Measurements from ENCODE around the gene FGF23.

FGF23 gene

DNA sequence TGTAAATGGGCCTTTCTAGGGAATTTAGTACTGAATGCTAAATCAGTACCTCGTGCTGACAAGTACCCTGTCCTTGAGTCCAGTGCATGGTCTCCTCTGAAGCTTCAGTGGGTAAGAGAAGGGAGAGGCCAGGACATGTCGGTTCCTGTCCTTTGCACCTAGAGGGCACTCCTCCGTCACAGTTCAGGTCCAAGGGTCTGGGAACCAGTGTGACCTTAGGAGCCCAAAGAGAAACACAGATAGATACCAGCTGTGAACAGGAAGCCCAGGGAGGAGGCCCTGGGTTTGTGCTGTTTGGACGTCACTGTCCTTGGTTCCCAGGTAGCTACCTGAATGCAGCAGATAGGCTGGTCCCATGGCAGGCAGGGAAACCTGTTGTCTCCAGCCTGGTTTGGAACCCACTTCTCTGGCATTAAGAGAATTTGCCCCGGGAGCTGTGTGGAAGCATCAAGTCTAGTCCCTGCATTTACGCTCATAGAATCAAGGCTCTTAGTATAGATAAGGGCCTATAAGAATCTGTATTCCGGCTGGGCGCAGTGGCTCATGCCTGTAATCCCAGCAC lies 3.9 kb upstream of the FGF23 start:
- DNase-seq (ENCODE audit: low read depth, low spot score), result no peak

DNA sequence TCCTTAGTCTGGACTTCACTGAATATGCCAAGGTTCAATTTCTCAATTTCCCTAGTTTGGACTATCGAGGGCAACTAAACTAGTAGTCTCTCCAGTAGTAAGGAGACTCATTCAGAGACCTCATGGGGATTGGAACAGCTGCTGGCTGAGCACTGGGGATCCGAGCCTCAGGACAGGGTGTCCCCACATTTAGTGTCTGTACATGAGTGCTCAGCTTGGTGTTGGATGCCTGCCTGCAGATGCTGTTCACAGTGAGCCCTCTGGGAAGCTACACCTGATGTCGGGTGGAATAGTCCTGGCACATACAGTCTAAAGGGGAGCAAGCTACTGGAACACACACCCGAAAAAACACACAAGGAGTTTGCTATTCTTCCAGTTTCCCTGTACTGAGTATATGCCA lies 820 bp upstream of the FGF23 start:
- no peak for DNase-seq (ENCODE audit: low read depth, low spot score)

DNA sequence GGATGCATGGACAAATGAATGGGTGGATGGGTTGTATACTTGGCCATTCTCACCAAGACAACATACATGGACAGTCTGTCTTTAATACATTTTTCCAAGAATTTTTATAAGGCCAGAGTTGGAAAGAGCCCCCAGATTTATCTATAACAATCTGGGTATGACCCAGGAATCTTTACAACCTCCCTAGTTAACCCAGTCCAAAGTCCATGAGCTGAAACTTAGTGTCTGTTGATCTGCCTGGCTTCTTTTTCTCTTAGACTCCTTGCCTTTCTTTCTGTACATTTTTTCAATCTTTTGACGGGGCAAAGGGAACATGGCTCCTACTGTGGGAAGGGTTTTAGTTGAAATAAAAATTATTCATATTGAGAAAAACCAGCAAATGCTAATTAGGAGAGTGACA lies 740 bp downstream of the FGF23 start:
- no peak for DNase-seq (ENCODE audit: low read depth, low spot score)

DNA sequence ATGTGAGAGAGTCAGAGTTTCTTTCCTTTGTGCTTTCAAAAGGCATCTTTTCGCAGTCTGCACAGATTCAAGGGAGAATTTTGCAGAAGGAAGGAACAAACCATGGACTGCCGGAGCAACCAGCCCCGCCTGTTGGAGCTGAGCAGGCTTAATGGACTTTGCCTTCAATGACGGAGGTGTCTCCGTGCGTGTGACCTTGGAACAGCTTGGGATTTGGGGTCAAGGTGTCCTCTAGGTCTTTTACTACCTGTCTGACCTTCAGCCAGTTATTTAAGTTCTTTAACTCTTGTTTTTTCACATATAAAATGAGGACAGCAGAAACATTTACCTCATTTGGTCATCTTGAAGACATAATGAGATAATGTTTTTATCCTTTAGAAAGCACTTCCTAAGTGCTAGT lies 4.1 kb downstream of the FGF23 start:
- DNase-seq (ENCODE audit: low read depth, low spot score), result no peak

DNA sequence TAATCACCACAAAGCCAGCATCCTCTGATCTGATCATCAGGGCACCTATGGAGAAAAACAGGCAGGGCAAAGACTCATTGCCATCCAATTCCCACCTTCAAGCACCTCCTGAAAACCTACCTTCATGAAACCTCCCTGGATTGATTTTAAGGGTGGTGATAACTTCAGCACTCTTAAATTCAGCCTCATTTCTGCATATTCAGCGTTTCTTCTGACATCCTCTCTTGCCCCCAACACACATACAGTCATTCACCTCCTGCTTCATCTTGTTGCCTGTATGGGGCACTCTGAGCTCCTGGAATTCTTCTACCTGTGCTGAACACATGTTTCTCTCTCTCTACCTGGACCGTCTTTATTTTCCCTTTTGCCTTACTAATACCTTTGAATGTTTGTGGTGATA lies 6.9 kb downstream of the FGF23 start:
- DNase-seq (ENCODE audit: low read depth, low spot score), result no peak

DNA sequence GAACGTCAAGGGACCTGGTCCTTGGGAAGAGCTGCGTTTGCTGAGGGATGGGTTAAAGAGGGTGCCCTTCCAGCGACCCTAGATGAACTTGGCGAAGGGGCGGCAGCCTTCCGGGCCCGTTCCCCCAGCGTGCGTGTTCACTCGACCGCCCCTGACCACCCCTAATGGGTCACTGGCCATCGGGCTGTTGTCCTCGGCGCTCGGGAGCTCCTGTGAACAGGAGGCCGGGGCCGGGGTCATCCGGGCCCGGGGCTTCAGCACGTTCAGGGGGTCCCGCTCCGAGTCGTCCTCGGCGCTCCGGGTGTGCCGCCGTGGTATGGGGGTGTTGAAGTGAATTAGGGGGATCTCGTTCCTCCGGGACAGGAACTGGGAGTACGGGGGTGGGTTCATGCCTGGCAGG lies 9.2 kb downstream of the FGF23 start:
- no peak for DNase-seq (ENCODE audit: low read depth, low spot score)

DNA sequence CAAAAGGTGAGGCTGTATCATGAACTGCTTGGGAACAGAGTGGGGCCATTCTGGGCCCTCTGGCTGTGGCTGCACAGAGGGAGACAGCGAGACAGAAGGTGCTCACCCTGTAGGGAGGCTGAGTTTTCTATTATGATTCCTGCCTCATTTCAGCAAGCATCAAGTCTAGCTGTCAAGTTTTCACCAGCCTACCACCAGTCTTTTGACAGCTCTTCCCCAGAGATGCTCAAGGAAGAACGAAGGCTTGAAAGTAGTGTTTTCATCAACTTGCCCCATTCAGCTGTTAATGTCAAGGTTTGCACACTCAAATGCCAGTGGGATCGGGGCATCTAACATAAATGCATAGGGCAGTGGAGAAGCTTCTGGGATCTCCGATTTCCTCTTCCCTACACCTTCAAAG lies 10.0 kb downstream of the FGF23 start:
- no peak for DNase-seq (ENCODE audit: low read depth, low spot score)

DNA sequence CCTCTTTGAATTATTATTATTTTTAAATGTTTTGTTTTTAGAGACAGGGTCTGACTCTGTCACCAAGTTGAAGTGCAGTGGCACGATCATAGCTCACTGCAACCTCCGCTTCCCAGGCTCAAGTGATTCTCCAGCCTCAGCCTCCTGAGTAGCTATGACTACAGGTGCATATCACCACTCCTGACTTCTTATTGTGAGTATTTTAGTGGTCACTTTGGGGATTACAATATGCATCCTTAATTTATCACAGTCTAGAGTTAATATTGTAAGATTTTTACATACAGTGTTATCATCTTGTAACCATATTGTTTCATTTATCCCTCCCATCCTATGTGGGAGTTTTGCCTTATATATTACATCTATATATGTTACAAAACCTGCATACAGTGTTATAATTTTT lies 13.4 kb downstream of the FGF23 start:
- DNase-seq (ENCODE audit: low read depth, low spot score), result no peak

DNA sequence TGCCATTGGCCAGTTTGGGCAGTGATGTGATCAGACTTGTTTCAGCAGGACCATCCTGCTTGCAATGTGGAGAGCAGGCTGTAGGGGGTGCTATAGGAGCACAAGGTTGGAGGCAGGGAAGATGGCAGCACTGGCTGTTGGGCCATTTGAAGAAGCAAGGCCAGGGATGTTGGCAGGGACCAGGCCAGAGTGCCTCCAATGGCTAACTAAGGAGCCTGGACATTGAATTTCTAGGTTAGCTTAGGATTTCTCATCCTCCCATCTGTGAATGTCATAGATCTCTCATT lies 23.5 kb downstream of the FGF23 start:
- DNase-seq (ENCODE audit: low read depth, low spot score), result no peak

DNA sequence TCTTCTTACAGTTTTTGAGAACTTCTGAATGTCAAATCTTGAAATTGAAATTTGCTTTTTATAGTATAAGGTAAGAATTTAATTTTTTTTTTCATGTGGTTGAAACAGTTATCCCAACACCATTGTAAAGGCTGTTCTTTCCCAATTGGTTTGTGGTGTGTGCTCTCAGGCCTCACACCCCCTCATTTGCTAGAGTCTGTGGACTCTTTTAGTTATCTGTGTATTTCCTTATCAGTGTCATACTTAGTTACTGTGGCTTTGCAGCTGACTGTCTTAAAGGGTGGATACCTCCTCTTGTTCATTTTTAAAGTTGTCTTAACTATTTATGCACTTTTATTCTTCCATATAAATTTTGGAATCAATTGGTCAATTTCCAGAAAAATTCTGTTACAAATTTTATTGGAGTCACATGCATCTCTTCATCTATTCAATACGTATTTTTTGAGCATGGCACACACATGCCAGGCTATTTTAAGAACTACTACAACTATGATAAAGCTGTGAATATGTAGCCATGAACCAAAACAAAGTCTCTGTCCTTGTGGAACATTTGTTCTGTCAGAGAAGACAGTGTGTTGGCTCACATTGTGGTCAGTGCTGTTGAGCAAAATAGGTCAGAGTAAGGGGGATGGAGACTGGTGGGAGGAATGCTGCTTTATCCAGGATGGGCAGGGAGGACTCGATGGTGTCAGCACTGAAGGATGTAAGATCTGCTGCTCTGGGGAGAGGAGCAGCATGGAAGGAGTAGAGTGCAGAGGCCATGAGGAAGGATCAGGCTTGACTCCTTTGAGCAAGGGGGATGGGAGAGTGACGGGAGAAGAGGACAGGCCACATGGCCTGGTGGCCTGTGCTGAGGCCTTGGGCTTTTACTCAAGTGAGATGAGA lies 24.1 kb downstream of the FGF23 start:
- DNase-seq (ENCODE audit: low read depth, low spot score), result no peak

DNA sequence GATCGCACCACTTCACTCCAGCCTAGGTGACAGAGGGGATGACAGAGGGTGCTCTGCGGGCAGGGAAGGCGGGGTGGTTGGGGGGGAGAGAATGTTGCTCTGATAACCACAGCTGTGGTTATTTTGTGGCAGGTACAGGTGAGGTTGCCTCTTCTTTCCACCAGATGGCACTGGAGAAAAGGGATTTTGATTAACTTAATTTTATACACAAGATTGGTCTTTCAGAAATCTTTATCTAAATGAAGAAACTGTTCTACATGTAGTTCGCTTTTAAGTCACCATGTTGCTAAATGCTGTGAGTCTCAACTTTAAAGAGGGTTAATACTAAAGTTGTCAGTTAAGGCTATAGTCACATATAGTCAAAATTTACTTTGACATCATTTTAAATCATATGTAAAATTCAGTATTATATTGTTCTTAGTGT lies 25.7 kb downstream of the FGF23 start:
- no peak for DNase-seq (ENCODE audit: low read depth, low spot score)

DNA sequence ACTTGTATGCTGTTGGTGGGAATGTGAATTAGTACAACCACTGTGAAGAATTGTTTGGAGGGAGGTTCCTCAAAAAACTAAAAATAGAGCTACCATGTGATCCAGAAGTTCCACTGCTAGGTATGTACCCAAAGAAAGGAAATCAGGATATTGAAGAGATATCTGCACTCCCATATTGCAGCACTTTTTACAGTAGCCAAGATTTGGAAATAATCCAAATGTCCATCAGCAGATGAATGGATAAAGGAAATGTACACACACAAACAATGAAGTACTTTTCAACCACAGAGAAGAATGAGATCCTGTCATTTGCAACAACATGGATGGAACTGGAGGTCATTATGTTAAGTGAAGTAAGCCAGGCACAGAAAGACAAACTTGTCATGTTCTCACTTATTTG lies 32.6 kb downstream of the FGF23 start:
- DNase-seq (ENCODE audit: low read depth, low spot score), result no peak

DNA sequence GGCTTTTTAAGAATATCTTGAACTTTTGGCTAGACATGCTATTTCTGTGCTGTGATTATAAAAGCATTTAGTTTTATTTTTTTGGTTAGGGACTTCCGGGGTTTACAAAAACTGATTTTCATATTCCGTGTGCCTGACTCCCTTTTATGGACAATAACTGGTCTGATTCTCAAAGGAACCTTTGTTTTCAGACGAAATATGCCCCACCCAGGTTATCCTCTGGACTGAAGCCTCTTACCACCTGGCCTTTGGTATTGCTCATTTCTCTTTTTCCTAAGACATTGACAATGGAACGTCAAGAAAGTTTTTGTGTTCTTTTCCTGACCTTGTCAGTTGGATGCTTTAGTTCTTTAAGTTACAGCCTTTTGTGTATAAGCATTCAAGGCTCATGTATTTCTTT lies 47.7 kb downstream of the FGF23 start:
- DNase-seq (ENCODE audit: low read depth, low spot score), result no peak

DNA sequence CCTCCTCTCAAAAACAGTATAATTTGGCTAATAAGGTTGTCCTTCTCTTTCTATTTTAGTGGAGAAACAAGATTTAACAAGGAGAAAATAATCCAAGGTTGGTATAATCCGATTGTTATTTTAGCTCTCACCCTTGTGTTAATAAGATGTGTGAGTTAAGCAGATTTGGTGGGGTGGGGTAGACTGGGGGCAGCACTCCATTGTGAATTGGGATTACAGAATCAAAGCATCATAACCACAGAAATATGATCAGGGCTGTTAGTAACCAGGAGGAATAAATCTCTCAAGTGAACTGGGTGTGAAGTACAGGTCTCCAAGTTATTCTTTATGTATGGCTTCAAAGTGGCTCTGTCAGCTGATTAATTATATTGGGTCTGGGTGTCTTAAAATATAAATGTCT lies 48.3 kb downstream of the FGF23 start:
- DNase-seq (ENCODE audit: low read depth, low spot score), result no peak

DNA sequence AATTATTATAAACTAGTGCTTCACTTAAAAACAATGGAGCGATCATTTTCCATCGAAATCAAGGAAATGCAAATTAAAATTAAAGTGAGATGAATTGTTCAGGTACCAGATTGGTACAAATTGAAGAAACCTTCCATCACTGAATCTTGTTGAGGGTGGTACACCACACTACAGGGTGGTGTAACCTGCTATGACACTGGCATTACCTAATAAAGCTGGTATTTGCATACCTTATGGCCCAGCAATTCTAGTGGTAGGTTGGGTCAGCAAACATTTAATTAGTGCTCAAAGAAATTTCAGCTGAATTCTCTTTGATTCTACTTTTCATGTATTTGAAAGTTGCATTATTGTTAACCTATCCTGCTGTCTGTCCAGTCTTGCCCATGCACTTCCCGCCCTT lies 49.3 kb downstream of the FGF23 start:
- no peak for DNase-seq (ENCODE audit: low read depth, low spot score)

DNA sequence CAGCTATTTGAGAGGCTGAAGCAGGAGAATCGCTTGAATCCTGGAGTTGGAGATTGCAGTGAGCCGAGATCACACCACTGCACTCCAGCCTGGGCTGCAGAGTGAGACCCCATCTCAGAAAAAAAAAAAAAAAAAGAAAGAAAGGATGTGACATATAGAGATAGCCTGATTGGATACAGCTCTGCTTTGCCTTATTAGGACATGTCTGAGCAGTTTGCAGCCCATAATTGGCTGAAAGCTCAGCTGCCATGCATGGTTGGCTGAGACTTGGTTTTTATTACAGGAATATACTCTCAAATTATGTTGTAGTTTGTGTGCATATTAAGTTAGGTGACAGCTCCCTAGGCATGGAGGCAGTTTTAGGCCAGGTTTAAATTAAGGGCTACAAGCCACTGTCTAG lies 52.2 kb downstream of the FGF23 start:
- DNase-seq (ENCODE audit: low read depth, low spot score), result no peak

DNA sequence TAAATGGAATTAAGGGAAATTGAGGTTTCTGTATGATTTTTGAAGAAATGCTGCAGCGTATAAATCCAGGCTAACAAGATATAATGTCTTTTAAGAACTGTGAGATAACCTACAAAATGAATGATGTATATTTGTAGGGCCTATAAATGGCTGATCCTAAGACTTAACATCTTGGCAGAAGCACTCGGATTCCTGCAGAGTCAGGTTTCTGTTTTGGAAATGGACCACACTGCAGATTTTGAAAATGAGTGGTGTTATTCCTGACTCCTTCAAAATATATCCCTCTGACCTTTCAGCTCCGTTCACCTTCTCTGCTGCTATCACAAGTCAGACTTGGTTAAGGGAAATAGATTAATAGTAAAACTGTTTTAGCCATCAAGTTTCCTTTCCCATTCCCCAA lies 53.5 kb downstream of the FGF23 start:
- no peak for DNase-seq (ENCODE audit: low read depth, low spot score)

DNA sequence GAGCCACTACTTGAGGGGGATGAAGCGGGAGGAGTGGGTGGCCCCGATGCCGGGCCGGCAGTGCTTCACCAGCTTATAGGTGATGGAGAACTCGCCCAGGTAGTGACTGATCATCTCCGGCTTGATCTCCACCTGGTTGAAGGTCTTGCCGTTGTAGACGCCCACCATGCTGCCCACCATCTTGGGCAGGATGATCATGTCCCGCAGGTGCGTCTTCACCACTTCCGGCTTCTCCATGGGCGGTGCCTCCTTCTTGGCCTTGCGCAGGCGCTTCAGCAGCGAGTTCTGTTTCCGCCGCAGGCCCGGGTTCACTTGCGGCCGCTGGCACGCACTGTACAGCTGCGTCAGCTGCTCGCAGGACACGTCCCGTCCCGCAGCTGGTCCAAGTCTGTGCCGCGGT lies 55.1 kb downstream of the FGF23 start:
- no peak for DNase-seq (ENCODE audit: low read depth, low spot score)

DNA sequence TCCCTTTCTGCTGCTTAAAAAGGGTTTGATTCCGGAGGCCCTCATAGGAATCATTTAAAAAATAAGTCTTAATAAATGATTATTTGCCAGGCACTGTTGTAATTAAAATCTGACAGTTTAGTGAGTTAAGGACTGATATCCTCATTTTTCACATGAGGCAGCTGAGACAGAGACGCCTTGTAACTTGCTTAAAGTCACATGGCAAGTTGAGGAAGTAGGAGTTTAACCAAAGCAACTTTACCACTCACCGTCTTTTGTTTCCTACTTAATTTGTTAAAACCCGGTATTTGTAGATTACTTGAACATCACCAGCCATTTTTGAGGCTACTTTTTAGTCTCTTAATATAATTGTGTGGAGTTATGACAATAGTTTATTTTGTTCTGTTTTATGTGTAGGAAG lies 56.1 kb downstream of the FGF23 start:
- no peak for DNase-seq (ENCODE audit: low read depth, low spot score)

DNA sequence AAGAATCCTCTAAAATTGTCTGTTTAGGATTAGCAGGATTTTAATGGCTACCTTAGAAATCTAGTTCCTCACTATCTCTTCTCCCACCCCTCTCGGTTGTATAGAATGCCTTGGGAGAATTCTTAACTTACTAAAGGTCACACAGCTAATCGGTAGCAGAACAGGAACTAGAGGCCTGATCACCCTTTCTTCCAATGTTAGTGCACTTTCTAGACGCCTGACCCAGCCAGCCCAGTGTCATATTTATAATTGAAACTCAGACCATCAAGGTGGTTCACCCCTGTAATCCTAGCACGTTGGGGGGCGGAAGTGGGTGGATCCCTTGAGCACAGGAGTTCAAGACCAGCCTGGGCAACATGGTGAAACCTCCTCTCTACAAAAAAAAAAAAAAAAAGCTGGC lies 56.8 kb downstream of the FGF23 start:
- no peak for DNase-seq (ENCODE audit: low read depth, low spot score)

DNA sequence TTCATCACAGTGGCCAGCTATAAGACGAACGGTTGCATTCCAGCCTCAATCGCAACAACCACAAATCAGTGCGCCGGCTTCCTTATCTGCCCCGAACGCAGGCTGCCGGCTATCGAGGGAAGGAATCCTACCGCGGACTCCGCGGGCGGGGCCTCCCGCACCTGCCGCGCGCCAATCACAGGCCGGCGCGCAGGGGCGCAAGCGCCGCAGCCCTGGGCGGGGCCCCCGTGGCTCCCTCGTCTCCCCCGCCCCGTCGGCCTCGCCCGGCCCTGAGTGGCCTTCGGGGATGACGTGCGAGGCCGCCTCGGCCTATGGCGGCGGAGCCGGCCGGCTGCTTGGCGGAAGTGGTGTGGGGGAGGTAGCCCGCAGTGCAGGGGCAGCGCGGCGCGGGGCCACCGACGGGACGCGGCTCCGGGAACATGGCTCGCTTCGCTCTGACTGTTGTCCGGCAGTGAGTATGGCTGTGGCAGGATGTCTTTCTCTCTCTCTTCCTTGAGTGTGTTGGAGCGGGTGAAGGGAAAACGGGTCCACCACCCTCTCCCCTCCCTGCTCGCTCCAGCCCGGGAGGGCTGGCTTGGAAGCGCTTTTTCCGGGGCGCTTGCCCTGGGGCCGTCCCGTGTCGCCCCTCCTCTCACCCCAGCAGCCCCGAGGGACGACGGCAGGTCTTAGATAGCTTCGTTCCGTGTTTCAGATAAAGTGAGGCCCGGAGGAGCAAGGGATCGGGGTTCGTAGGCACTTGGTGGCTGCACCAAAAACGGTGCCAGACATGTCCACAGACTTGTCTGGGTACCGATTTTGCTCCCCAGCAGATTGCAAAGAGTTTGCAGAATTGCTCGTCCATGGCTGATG lies 58.4 kb downstream of the FGF23 start, which contains the start of gene TIGAR:
Gene TIGAR, plus strand, starts transcription at position 361 of the 849 bp plus-strand sequence. Its CDS starts 59 bp downstream, at position 420.
- DNase-seq (ENCODE audit: low read depth, low spot score), result peak; percentile 79

DNA sequence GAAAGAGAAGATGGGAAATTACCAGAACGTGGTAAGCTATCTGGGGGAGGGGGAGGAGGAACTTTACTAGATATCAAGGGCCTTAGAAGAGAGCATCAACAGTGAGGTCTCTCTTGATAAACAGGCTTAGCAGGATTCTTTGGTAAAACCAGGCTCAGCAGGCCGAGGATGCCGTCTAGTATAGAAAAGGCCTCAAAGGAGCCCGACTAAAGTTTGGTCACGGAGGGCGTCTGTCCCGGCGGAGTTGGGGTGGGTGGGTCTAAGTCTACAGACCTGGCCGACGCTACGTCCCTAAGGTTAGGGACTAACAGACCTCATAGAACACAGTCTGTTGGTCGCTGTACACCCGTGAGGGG lies 59.0 kb downstream of the FGF23 start:
- no peak for DNase-seq (ENCODE audit: low read depth, low spot score)

Data from smooth muscle cell of the brain vasculature (primary cell).